IMR-90 (cell line): ENCODE data around the gene SOWAHB.

Experiments
- CEBPB ChIP-seq: IDR thresholded peaks from 2 replicates; pipeline ENCODE4 v1.6.1; 2012; ENCODE audit warnings: low read depth, low read length, improper control_type of control experiment
- CHD1 ChIP-seq: IDR thresholded peaks from 2 replicates; pipeline ENCODE4 v1.6.1; 2012; ENCODE audit warnings: low read depth, low read length, improper control_type of control experiment
- FOS ChIP-seq: fragments of 150-350 bp; IDR thresholded peaks from 2 replicates; pipeline ENCODE4 v1.6.1; 2016; ENCODE audit warnings: low read depth, low read length
- MAFK ChIP-seq: IDR thresholded peaks from 2 replicates; pipeline ENCODE4 v1.6.1; 2012; ENCODE audit warnings: low read depth, low read length, improper control_type of control experiment
- MAZ ChIP-seq: IDR thresholded peaks from 2 replicates; pipeline ENCODE4 v1.6.1; 2012; ENCODE audit warnings: low read depth, mild to moderate bottlenecking, low read length, improper control_type of control experiment, moderate library complexity, borderline replicate concordance
- MXI1 ChIP-seq: IDR thresholded peaks from 2 replicates; pipeline ENCODE4 v1.6.1; 2012; ENCODE audit warnings: low read depth, mild to moderate bottlenecking, low read length, moderate library complexity, borderline replicate concordance
- POLR2A ChIP-seq: IDR thresholded peaks from 2 replicates; pipeline ENCODE4 v1.6.1; 2012; ENCODE audit warnings: mild to moderate bottlenecking, low read depth, low read length
- RAD21 ChIP-seq: IDR thresholded peaks from 2 replicates; pipeline ENCODE4 v1.6.1; 2012; ENCODE audit warnings: low read length, improper control_type of control experiment
- RCOR1 ChIP-seq: IDR thresholded peaks from 2 replicates; pipeline ENCODE4 v1.6.1; 2012; ENCODE audit warnings: mild to moderate bottlenecking, low read length, improper control_type of control experiment; ENCODE audit not compliant: insufficient replicate concordance
- RFX5 ChIP-seq: IDR thresholded peaks from 2 replicates; pipeline ENCODE4 v1.8.0; 2012; ENCODE audit warnings: low read depth, mild to moderate bottlenecking, low read length, moderate library complexity
- SMC3 ChIP-seq: fragments of 150-350 bp; IDR thresholded peaks from 2 replicates; pipeline ENCODE4 v1.6.1; 2016; ENCODE audit warnings: low read depth, mild to moderate bottlenecking, antibody characterized with exemption, low read length, moderate library complexity
- TF ChIP-seq, protein P1 (sequence below): conservative IDR thresholded peaks from 2 replicates; pipeline ENCODE4 v1.5.1; 2012; ENCODE audit warnings: mild to moderate bottlenecking, low read depth, low read length, improper control_type of control experiment
- TF ChIP-seq, protein P2 (sequence below): fragments of 150-350 bp; IDR thresholded peaks from 2 replicates; pipeline ENCODE4 v1.6.1; 2016; ENCODE audit warnings: low read depth, mild to moderate bottlenecking, low read length, moderate library complexity, borderline replicate concordance
- TF ChIP-seq, protein P3 (sequence below): fragments of 150-350 bp; IDR thresholded peaks from 2 replicates; pipeline ENCODE4 v1.6.1; 2017; ENCODE audit warnings: mild to moderate bottlenecking, antibody characterized with exemption, low read length, low read depth

DNA sequence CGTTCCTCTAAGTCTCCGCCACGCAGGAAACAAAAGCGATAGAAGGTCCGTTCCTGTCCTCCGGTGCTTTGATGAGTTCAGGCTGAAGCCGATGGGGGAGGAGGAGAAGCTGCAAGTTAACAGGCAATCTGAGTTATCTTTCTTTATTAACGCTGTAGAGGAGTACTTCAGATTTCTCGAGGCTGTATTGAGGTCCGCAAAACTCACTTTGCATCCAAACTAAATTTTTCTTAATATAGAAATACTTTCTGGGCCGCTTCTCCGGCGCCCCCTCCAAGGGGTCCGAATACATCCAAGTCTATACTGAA lies 395 bp upstream of the SOWAHB start:
- TF ChIP-seq, protein P1, sequence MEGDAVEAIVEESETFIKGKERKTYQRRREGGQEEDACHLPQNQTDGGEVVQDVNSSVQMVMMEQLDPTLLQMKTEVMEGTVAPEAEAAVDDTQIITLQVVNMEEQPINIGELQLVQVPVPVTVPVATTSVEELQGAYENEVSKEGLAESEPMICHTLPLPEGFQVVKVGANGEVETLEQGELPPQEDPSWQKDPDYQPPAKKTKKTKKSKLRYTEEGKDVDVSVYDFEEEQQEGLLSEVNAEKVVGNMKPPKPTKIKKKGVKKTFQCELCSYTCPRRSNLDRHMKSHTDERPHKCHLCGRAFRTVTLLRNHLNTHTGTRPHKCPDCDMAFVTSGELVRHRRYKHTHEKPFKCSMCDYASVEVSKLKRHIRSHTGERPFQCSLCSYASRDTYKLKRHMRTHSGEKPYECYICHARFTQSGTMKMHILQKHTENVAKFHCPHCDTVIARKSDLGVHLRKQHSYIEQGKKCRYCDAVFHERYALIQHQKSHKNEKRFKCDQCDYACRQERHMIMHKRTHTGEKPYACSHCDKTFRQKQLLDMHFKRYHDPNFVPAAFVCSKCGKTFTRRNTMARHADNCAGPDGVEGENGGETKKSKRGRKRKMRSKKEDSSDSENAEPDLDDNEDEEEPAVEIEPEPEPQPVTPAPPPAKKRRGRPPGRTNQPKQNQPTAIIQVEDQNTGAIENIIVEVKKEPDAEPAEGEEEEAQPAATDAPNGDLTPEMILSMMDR = no peak
- no peak for TF ChIP-seq POLR2A
- TF ChIP-seq, protein P2, sequence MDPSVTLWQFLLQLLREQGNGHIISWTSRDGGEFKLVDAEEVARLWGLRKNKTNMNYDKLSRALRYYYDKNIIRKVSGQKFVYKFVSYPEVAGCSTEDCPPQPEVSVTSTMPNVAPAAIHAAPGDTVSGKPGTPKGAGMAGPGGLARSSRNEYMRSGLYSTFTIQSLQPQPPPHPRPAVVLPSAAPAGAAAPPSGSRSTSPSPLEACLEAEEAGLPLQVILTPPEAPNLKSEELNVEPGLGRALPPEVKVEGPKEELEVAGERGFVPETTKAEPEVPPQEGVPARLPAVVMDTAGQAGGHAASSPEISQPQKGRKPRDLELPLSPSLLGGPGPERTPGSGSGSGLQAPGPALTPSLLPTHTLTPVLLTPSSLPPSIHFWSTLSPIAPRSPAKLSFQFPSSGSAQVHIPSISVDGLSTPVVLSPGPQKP = no peak
- TF ChIP-seq, protein P3, sequence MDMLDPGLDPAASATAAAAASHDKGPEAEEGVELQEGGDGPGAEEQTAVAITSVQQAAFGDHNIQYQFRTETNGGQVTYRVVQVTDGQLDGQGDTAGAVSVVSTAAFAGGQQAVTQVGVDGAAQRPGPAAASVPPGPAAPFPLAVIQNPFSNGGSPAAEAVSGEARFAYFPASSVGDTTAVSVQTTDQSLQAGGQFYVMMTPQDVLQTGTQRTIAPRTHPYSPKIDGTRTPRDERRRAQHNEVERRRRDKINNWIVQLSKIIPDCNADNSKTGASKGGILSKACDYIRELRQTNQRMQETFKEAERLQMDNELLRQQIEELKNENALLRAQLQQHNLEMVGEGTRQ = no peak
- no peak for TF ChIP-seq RAD21
- TF ChIP-seq FOS = no peak
- no peak for TF ChIP-seq MAFK
- no peak for TF ChIP-seq MAZ
- no peak for TF ChIP-seq RCOR1
- no peak for TF ChIP-seq SMC3
- TF ChIP-seq CEBPB = no peak
- no peak for TF ChIP-seq MXI1
- no peak for TF ChIP-seq RFX5
- no peak for TF ChIP-seq CHD1
